Measurements from ENCODE around the gene OMG.
"Not testable (repeated sequence)": the region's sequence is repeated elsewhere in the genome, so short reads cannot be mapped to it uniquely, and the experiment has no call there.

Gene OMG

GRCh38 chr17:31297090-31297489, at the start of gene OMG:
Gene OMG, minus strand, starts transcription at chr17:31297239. Its CDS starts 908 bp downstream, at chr17:31296331.
- DNase-seq: no peak

GRCh38 chr17:31345191-31345747, 48.2 kb upstream of the OMG start:
- DNase-seq: not testable (repeated sequence)

GRCh38 chr17:31339906-31340661, 43.0 kb upstream of the OMG start:
- DNase-seq: no peak

- no peak for DNase-seq
Measured at GRCh38 chr17:31329221-31329620, 32.2 kb upstream of the OMG start.

GRCh38 chr17:31328160-31328535, 31.1 kb upstream of the OMG start:
- no peak for DNase-seq

- no peak for DNase-seq
Measured at GRCh38 chr17:31327534-31328159, 30.6 kb upstream of the OMG start.

- no peak for DNase-seq
Measured at GRCh38 chr17:31323551-31323950, 26.5 kb upstream of the OMG start.

- no peak for DNase-seq
Measured at GRCh38 chr17:31321966-31322365, 24.9 kb upstream of the OMG start.

GRCh38 chr17:31321481-31321880, 24.4 kb upstream of the OMG start, which contains the start of gene EVI2A:
Gene EVI2A, minus strand, starts transcription at chr17:31321622. Its CDS starts 2,609 bp downstream, at chr17:31319013.
- DNase-seq: no peak

GRCh38 chr17:31320791-31321190, 23.8 kb upstream of the OMG start:
- DNase-seq: no peak

GRCh38 chr17:31320241-31320640, 23.2 kb upstream of the OMG start:
- no peak for DNase-seq

GRCh38 chr17:31318851-31319661, 22.0 kb upstream of the OMG start:
- DNase-seq: no peak

- no peak for DNase-seq
Measured at GRCh38 chr17:31318298-31318801, 21.3 kb upstream of the OMG start.

GRCh38 chr17:31314782-31315100, 17.7 kb upstream of the OMG start:
- DNase-seq: no peak

- no peak for DNase-seq
Measured at GRCh38 chr17:31313982-31314781, 17.1 kb upstream of the OMG start, which contains the start of gene EVI2B. Gene EVI2B, minus strand, starts transcription at chr17:31314054. Its CDS starts 8,445 bp downstream, at chr17:31305609.

- not testable (repeated sequence) for DNase-seq
Measured at GRCh38 chr17:31312223-31312622, 15.2 kb upstream of the OMG start.

GRCh38 chr17:31311526-31311925, 14.5 kb upstream of the OMG start:
- DNase-seq: no peak

- no peak for DNase-seq
Measured at GRCh38 chr17:31310886-31311285, 13.8 kb upstream of the OMG start.

- DNase-seq: no peak
Measured at GRCh38 chr17:31310260-31310659, 13.2 kb upstream of the OMG start.

GRCh38 chr17:31309556-31309955, 12.5 kb upstream of the OMG start:
- DNase-seq: no peak

- DNase-seq: no peak
Measured at GRCh38 chr17:31308372-31309334, 11.6 kb upstream of the OMG start.

All from left hindlimb (tissue), 1 donor.